WI38 (cell line): ENCODE data around the gene OPRL1.

ENCODE experiments used
- H3K4me3 ChIP-seq: 2 replicates; pipeline ENCODE4 v1.5.1; 2011; ENCODE audit warnings: low read depth, mild to moderate bottlenecking, control low read depth, low read length
- CTCF ChIP-seq: IDR thresholded peaks from 2 replicates; pipeline ENCODE4 v1.5.1; 2012; ENCODE audit warnings: low read depth, mild to moderate bottlenecking, control low read depth, low read length

The OPRL1 gene

GRCh38 chr20:64110411-64111068 lies 30.7 kb downstream of the OPRL1 start:
- TF ChIP-seq CTCF = no peak
- H3K4me3 ChIP-seq = no peak overlapping the region

GRCh38 chr20:64111841-64112641 lies 32.2 kb downstream of the OPRL1 start:
- TF ChIP-seq CTCF = no peak

GRCh38 chr20:64112691-64113443 lies 33.0 kb downstream of the OPRL1 start:
- H3K4me3 ChIP-seq = no peak overlapping the region
- no peak for TF ChIP-seq CTCF

More at GRCh38 chr20:64111841-64112641, 32.2 kb downstream of the OPRL1 start:
- H3K4me3 ChIP-seq = no peak overlapping the region

- no peak for TF ChIP-seq CTCF
- H3K4me3 ChIP-seq = no peak overlapping the region
Observed at GRCh38 chr20:64113444-64113775, 33.5 kb downstream of the OPRL1 start.

GRCh38 chr20:64113796-64114355 lies 34.0 kb downstream of the OPRL1 start:
- no peak for TF ChIP-seq CTCF
- no peak overlapping the region for H3K4me3 ChIP-seq

- no peak overlapping the region for H3K4me3 ChIP-seq
- no peak for TF ChIP-seq CTCF
Observed at GRCh38 chr20:64114356-64114971, 34.6 kb downstream of the OPRL1 start.
